ENCODE results near the gene TMEM30B. TPM values are rescaled to one million over a fixed set of nuclear protein-coding genes. Genes with fewer than 3 reads are reported as not detected.

The TMEM30B gene
- total and polyA plus RNA-seq, 4 donors = 3.0 to 7.4 (median 5.6) TPM

GRCh38 chr14:61268812-61269211 lies 12.3 kb downstream of the TMEM30B start:
- peaks cover 0 to 13% (median 1%) of the 10 kb centered on the region in 4 donors for H3K4me1 ChIP-seq (ENCODE audit: control insufficient read depth in 4 of 4, insufficient read depth in 4 of 4, low read length in 3 of 4)
- 38% methylated on average over 1 of the region's 1 CpG for WGBS
- no peak overlapping the region for H3K9ac ChIP-seq (ENCODE audit: low read depth in 1 of 2, low read length in 2 of 2)
- TF ChIP-seq RXRA (IDR thresholded peaks at IDR 0.05) (no peak), HNF4G (IDR thresholded peaks at IDR 0.05) (no peak), FOXA1 (IDR thresholded peaks at IDR 0.05) (no peak), ZBTB33 (IDR thresholded peaks at IDR 0.05) (no peak), FOXA2 (IDR thresholded peaks at IDR 0.05) (no peak), REST (IDR thresholded peaks at IDR 0.05) (no peak), TAF1 (conservative IDR thresholded peaks at IDR 0.05) (no peak), EGR1 (IDR thresholded peaks at IDR 0.05; ENCODE audit: low read depth in 2 of 2) (no peak), GABPA (IDR thresholded peaks at IDR 0.05 in 1 of 2, conservative IDR thresholded peaks at IDR 0.05 in 1 of 2) (no peak), HNF4A (conservative IDR thresholded peaks at IDR 0.05) (no peak)
- H3K27ac ChIP-seq (ENCODE audit: low read depth in 1 of 2, low read length in 2 of 2) = no peak overlapping the region
- H3K27me3 ChIP-seq (ENCODE audit: control insufficient read depth in 4 of 4, insufficient read depth in 4 of 4, low read length in 3 of 4) = no peaks in the 10 kb centered on the region
- H3K36me3 ChIP-seq (ENCODE audit: control insufficient read depth in 4 of 4, insufficient read depth in 3 of 4, low read depth in 1 of 4, low read length in 3 of 4) = no peaks in the 10 kb centered on the region
- H3K4me3 ChIP-seq (ENCODE audit: low read depth in 1 of 3, low read length in 3 of 3) = no peak overlapping the region
- no peak for DNase-seq (ENCODE audit: low spot score)
- no peaks in the 10 kb centered on the region for H3K9me3 ChIP-seq (ENCODE audit: control insufficient read depth in 4 of 4, low read length in 3 of 4)

GRCh38 chr14:61266891-61267740 lies 14.0 kb downstream of the TMEM30B start:
- no peak overlapping the region for H3K9ac ChIP-seq (ENCODE audit: low read depth in 1 of 2, low read length in 2 of 2)
- no peak overlapping the region for H3K27ac ChIP-seq (ENCODE audit: low read depth in 1 of 2, low read length in 2 of 2)
- no peak for DNase-seq (ENCODE audit: low spot score)
- WGBS = 75% methylated on average over 11 of the region's 11 CpGs
- no peaks in the 10 kb centered on the region for H3K9me3 ChIP-seq (ENCODE audit: control insufficient read depth in 4 of 4, low read length in 3 of 4)
- H3K36me3 ChIP-seq (ENCODE audit: control insufficient read depth in 4 of 4, insufficient read depth in 3 of 4, low read depth in 1 of 4, low read length in 3 of 4) = no peaks in the 10 kb centered on the region
- H3K27me3 ChIP-seq (ENCODE audit: control insufficient read depth in 4 of 4, insufficient read depth in 4 of 4, low read length in 3 of 4) = no peaks in the 10 kb centered on the region
- H3K4me3 ChIP-seq (ENCODE audit: low read depth in 1 of 3, low read length in 3 of 3) = no peak overlapping the region
- peaks cover 0 to 15% (median 2%) of the 10 kb centered on the region in 4 donors for H3K4me1 ChIP-seq (ENCODE audit: control insufficient read depth in 4 of 4, insufficient read depth in 4 of 4, low read length in 3 of 4)
- TF ChIP-seq GABPA (IDR thresholded peaks at IDR 0.05 in 1 of 2, conservative IDR thresholded peaks at IDR 0.05 in 1 of 2) = no peak
- TF ChIP-seq HNF4G (IDR thresholded peaks at IDR 0.05) = no peak
- TF ChIP-seq JUND (IDR thresholded peaks at IDR 0.05) = no peak
- TF ChIP-seq RXRA (IDR thresholded peaks at IDR 0.05) = no peak
- no peak for TF ChIP-seq NR2F2 (IDR thresholded peaks at IDR 0.05)
- TF ChIP-seq TAF1 (conservative IDR thresholded peaks at IDR 0.05) = no peak
- TF ChIP-seq RAD21 (IDR thresholded peaks at IDR 0.05) = no peak
- TF ChIP-seq FOXA1 (IDR thresholded peaks at IDR 0.05) = no peak
- no peak for TF ChIP-seq ATF3 (IDR thresholded peaks at IDR 0.05)
- TF ChIP-seq SP1 (IDR thresholded peaks at IDR 0.05) = no peak
- TF ChIP-seq ZBTB33 (IDR thresholded peaks at IDR 0.05) = no peak
- TF ChIP-seq CTCF (IDR thresholded peaks at IDR 0.05; ENCODE audit: low read depth, low read length, missing input control) = no peak
